Activated T-cell treated with anti-CD3 and anti-CD28 coated beads, Interleukin-2, amount 50 U/mL, for 48 hours (primary cell): ENCODE measurements around the gene SHROOM4.

Experiments
- DNase-seq, 2 experiments: peaks; one replicate each; pipeline ENCODE4 v3.0.0-alpha.2; 2020

Gene SHROOM4

GRCh38 chrX:50780144-50780543, 33.9 kb downstream of the SHROOM4 start:
- no peak for DNase-seq

- no peak for DNase-seq
Measured at GRCh38 chrX:50779694-50780093, 34.3 kb downstream of the SHROOM4 start.

- DNase-seq, result no peak
Measured at GRCh38 chrX:50778272-50778671, 35.7 kb downstream of the SHROOM4 start.

- no peak for DNase-seq
Measured at GRCh38 chrX:50776248-50776647, 37.7 kb downstream of the SHROOM4 start.

- no peak for DNase-seq
Measured at GRCh38 chrX:50771382-50771781, 42.6 kb downstream of the SHROOM4 start.

GRCh38 chrX:50770702-50771101, 43.3 kb downstream of the SHROOM4 start:
- no peak for DNase-seq

GRCh38 chrX:50769389-50770063, 44.5 kb downstream of the SHROOM4 start:
- no peak for DNase-seq

GRCh38 chrX:50768801-50769200, 45.2 kb downstream of the SHROOM4 start:
- DNase-seq, result no peak

GRCh38 chrX:50765986-50766385, 48.0 kb downstream of the SHROOM4 start:
- no peak for DNase-seq

- DNase-seq, result no peak
Measured at GRCh38 chrX:50762578-50762977, 51.4 kb downstream of the SHROOM4 start.

GRCh38 chrX:50756276-50756675, 57.7 kb downstream of the SHROOM4 start:
- DNase-seq, result no peak

GRCh38 chrX:50751091-50751490, 62.9 kb downstream of the SHROOM4 start:
- no peak for DNase-seq

- peak in 1 of 2 experiments; percentile 18 for DNase-seq
Measured at GRCh38 chrX:50747471-50747900, 66.5 kb downstream of the SHROOM4 start.

- no peak for DNase-seq
Measured at GRCh38 chrX:50736656-50737055, 77.3 kb downstream of the SHROOM4 start.

GRCh38 chrX:50726296-50726695, 87.7 kb downstream of the SHROOM4 start:
- DNase-seq, result no peak

GRCh38 chrX:50725310-50725709, 88.7 kb downstream of the SHROOM4 start:
- no peak for DNase-seq

- no peak for DNase-seq
Measured at GRCh38 chrX:50723006-50723405, 91.0 kb downstream of the SHROOM4 start.

- no peak for DNase-seq
Measured at GRCh38 chrX:50721764-50722521, 92.1 kb downstream of the SHROOM4 start.

GRCh38 chrX:50719614-50720013, 94.4 kb downstream of the SHROOM4 start:
- DNase-seq, result no peak

GRCh38 chrX:50718776-50719175, 95.2 kb downstream of the SHROOM4 start:
- no peak for DNase-seq

GRCh38 chrX:50716706-50717105, 97.3 kb downstream of the SHROOM4 start:
- no peak for DNase-seq

GRCh38 chrX:50712777-50713176, 101.2 kb downstream of the SHROOM4 start:
- DNase-seq, result no peak

- DNase-seq, result no peak
Measured at GRCh38 chrX:50711907-50712306, 102.1 kb downstream of the SHROOM4 start.

GRCh38 chrX:50707955-50708699, 105.9 kb downstream of the SHROOM4 start:
- DNase-seq, result no peak
